ENCODE results near the gene ARHGEF28. TPM values are rescaled to one million over a fixed set of nuclear protein-coding genes. Genes with fewer than 3 reads are reported as not detected.

Gene ARHGEF28
- polyA plus RNA-seq, 1 donor from 2014 or later: not detected

DNA sequence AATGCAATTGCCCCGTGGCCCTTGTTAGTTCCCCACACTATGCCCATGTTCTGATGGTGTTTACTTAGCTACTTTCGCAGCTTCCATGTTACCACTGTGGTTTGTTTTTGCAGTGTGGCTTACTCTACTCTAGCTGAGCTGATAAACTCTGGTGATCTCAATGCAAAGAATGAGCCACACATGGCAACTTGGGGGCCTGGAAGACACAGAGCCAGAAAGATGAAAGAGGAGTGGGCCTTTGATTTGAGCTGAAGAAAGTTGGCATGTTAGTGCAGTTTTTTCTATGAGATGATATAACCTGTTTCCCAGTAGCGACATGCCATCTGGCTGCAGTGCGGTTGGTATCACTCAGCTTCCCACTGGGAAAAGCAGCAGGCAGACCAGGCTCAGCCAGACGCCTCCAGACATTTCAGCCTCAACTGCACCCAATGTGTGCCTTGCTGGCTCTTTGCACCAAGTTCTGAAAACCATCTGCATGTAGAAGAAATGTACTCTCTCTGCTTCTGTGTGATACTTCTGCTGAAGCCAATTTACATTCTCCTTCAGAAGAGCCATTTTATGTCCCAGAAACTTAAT lies 329.4 kb downstream of the ARHGEF28 start:
- Histone ChIP-seq H3F3A (ENCODE audit: insufficient read depth, low read length, poor library complexity, severe bottlenecking) (no peaks in the 10 kb centered on the region), H3K36me3 (ENCODE audit: insufficient read depth, low read length) (no peaks in the 10 kb centered on the region)

DNA sequence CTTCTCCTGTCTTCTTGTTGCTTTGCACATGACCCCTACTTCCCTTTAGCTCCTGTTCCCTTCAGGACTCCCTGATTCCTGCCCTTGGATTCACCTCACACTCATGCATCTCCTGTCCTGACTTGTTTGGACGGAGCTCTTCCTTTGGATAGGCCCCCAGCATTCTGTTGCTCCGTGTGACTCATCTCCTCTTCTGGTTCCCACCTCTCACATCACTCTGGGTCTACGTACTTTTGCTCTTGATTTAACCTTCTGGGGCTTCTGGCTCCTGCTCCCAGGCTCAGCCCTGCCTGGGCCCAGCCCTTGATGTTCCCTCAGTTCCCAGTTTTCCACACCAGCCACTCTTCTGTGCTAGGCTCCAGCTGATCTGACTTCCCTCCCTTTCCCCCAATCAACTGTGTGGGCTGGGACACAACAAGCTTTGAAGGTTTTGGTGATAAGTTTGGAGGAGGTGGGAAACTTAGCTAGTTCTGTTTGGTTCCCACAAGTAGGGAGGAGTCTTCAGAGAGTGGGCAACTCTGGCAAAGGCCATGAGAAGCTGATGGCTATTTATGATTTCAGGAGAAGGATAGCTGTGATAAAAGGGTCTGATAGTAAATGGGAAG lies 331.5 kb downstream of the ARHGEF28 start:
- H3K27me3 ChIP-seq (ENCODE audit: insufficient read depth, low read depth, low read length): no peaks in the 10 kb centered on the region
- H3K4me3 ChIP-seq (ENCODE audit: low read length): no peak overlapping the region
- H2AFZ ChIP-seq (ENCODE audit: low read depth, low read length): no peak overlapping the region
- H3K9me2 ChIP-seq (ENCODE audit: insufficient read depth, low read length): no peaks in the 10 kb centered on the region
- no peaks in the 10 kb centered on the region for H3K36me3 ChIP-seq (ENCODE audit: insufficient read depth, low read length)
- H3K4me2 ChIP-seq (ENCODE audit: low read length): no peak overlapping the region
- no peaks in the 10 kb centered on the region for H3K9me3 ChIP-seq (ENCODE audit: low read length)
- TF ChIP-seq EP300 (conservative IDR thresholded peaks at IDR 0.05; ENCODE audit: poor library complexity, severe bottlenecking) (no peak), RAD21 (conservative IDR thresholded peaks at IDR 0.05) (no peak), EZH2 (IDR thresholded peaks at IDR 0.05; ENCODE audit: borderline replicate concordance, insufficient read depth, low read length, poor library complexity, severe bottlenecking) (no peak), TAF1 (IDR thresholded peaks at IDR 0.05; ENCODE audit: low read depth) (no peak), MXI1 (conservative IDR thresholded peaks at IDR 0.05; ENCODE audit: poor library complexity, severe bottlenecking) (no peak)
- TF ChIP-seq, protein P1, sequence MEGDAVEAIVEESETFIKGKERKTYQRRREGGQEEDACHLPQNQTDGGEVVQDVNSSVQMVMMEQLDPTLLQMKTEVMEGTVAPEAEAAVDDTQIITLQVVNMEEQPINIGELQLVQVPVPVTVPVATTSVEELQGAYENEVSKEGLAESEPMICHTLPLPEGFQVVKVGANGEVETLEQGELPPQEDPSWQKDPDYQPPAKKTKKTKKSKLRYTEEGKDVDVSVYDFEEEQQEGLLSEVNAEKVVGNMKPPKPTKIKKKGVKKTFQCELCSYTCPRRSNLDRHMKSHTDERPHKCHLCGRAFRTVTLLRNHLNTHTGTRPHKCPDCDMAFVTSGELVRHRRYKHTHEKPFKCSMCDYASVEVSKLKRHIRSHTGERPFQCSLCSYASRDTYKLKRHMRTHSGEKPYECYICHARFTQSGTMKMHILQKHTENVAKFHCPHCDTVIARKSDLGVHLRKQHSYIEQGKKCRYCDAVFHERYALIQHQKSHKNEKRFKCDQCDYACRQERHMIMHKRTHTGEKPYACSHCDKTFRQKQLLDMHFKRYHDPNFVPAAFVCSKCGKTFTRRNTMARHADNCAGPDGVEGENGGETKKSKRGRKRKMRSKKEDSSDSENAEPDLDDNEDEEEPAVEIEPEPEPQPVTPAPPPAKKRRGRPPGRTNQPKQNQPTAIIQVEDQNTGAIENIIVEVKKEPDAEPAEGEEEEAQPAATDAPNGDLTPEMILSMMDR (IDR thresholded peaks at IDR 0.05; ENCODE audit: poor library complexity, severe bottlenecking): no peak
- H3F3A ChIP-seq (ENCODE audit: insufficient read depth, low read length, poor library complexity, severe bottlenecking): no peaks in the 10 kb centered on the region
- H3K27ac ChIP-seq (ENCODE audit: low read length): no peak overlapping the region
- H3K79me2 ChIP-seq (replicated peaks; ENCODE audit: insufficient read depth, low read length): no peaks in the 10 kb centered on the region
- H3K9ac ChIP-seq (ENCODE audit: low read length): no peak overlapping the region
- H4K20me1 ChIP-seq (ENCODE audit: insufficient read depth): no peaks in the 10 kb centered on the region

More for the DNA sequence above, 329.4 kb downstream of the ARHGEF28 start:
- Histone ChIP-seq H3K9ac (ENCODE audit: low read length) (no peak overlapping the region), H3K9me2 (ENCODE audit: insufficient read depth, low read length) (no peaks in the 10 kb centered on the region), H3K4me3 (ENCODE audit: low read length) (no peak overlapping the region), H3K27me3 (ENCODE audit: insufficient read depth, low read depth, low read length) (no peaks in the 10 kb centered on the region), H3K79me2 (replicated peaks; ENCODE audit: insufficient read depth, low read length) (no peaks in the 10 kb centered on the region), H2AFZ (ENCODE audit: low read depth, low read length) (no peak overlapping the region), H3K9me3 (ENCODE audit: low read length) (no peaks in the 10 kb centered on the region), H4K20me1 (ENCODE audit: insufficient read depth) (no peaks in the 10 kb centered on the region), H3K27ac (ENCODE audit: low read length) (no peak overlapping the region), H3K4me2 (ENCODE audit: low read length) (no peak overlapping the region)
- TF ChIP-seq EP300 (conservative IDR thresholded peaks at IDR 0.05; ENCODE audit: poor library complexity, severe bottlenecking) (no peak), MXI1 (conservative IDR thresholded peaks at IDR 0.05; ENCODE audit: poor library complexity, severe bottlenecking) (no peak), TAF1 (IDR thresholded peaks at IDR 0.05; ENCODE audit: low read depth) (no peak), SMC3 (conservative IDR thresholded peaks at IDR 0.05; ENCODE audit: poor library complexity) (no peak), EZH2 (IDR thresholded peaks at IDR 0.05; ENCODE audit: borderline replicate concordance, insufficient read depth, low read length, poor library complexity, severe bottlenecking) (no peak), RAD21 (conservative IDR thresholded peaks at IDR 0.05) (no peak), POLR2AphosphoS5 (IDR thresholded peaks at IDR 0.05) (no peak)
- TF ChIP-seq, protein P1 (IDR thresholded peaks at IDR 0.05; ENCODE audit: poor library complexity, severe bottlenecking): no peak
- TF ChIP-seq, protein P2, sequence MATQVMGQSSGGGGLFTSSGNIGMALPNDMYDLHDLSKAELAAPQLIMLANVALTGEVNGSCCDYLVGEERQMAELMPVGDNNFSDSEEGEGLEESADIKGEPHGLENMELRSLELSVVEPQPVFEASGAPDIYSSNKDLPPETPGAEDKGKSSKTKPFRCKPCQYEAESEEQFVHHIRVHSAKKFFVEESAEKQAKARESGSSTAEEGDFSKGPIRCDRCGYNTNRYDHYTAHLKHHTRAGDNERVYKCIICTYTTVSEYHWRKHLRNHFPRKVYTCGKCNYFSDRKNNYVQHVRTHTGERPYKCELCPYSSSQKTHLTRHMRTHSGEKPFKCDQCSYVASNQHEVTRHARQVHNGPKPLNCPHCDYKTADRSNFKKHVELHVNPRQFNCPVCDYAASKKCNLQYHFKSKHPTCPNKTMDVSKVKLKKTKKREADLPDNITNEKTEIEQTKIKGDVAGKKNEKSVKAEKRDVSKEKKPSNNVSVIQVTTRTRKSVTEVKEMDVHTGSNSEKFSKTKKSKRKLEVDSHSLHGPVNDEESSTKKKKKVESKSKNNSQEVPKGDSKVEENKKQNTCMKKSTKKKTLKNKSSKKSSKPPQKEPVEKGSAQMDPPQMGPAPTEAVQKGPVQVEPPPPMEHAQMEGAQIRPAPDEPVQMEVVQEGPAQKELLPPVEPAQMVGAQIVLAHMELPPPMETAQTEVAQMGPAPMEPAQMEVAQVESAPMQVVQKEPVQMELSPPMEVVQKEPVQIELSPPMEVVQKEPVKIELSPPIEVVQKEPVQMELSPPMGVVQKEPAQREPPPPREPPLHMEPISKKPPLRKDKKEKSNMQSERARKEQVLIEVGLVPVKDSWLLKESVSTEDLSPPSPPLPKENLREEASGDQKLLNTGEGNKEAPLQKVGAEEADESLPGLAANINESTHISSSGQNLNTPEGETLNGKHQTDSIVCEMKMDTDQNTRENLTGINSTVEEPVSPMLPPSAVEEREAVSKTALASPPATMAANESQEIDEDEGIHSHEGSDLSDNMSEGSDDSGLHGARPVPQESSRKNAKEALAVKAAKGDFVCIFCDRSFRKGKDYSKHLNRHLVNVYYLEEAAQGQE (IDR thresholded peaks at IDR 0.05; ENCODE audit: borderline replicate concordance): no peak

Measured in neural cell (in vitro differentiated cells).